ENCODE measurements around the gene TMEM179B.

Gene TMEM179B

GRCh38 chr11:62830904-62831519 lies 43.8 kb downstream of the TMEM179B start:
- TF ChIP-seq JUND (IDR thresholded peaks at IDR 0.05; ENCODE audit: low read depth), result no peak
- in situ Hi-C loops (cut with HindIII; ENCODE audit: low pct_unique_long_range_greater_than_20kb, low sequenced_read_pairs), result no loop called here
- no peak for DNase-seq (ENCODE audit: low read depth in 1 of 2, low spot score in 1 of 2)

GRCh38 chr11:62831520-62832335 lies 44.5 kb downstream of the TMEM179B start, which contains the start of gene STX5:
Gene STX5 (minus strand): TSS chr11:62832051. CDS start chr11:62831243, 808 bp downstream.
- DNase-seq (ENCODE audit: low read depth in 1 of 2, low spot score in 1 of 2), result peak; percentile 99
- in situ Hi-C loops (cut with HindIII; ENCODE audit: low pct_unique_long_range_greater_than_20kb, low sequenced_read_pairs), result no loop called here
- TF ChIP-seq JUND (IDR thresholded peaks at IDR 0.05; ENCODE audit: low read depth), result no peak

GRCh38 chr11:62832336-62833234 lies 45.4 kb downstream of the TMEM179B start, which contains the start of gene TEX54:
Gene TEX54 (minus strand): TSS chr11:62832841.
- in situ Hi-C loops (cut with HindIII; ENCODE audit: low pct_unique_long_range_greater_than_20kb, low sequenced_read_pairs), result no loop called here
- TF ChIP-seq JUND (IDR thresholded peaks at IDR 0.05; ENCODE audit: low read depth), result no peak
- no peak for DNase-seq (ENCODE audit: low read depth in 1 of 2, low spot score in 1 of 2)

GRCh38 chr11:62835336-62835735 lies 48.1 kb downstream of the TMEM179B start:
- in situ Hi-C loops (cut with HindIII; ENCODE audit: low pct_unique_long_range_greater_than_20kb, low sequenced_read_pairs), result no loop called here
- no peak for DNase-seq (ENCODE audit: low read depth in 1 of 2, low spot score in 1 of 2)
- no peak for TF ChIP-seq JUND (IDR thresholded peaks at IDR 0.05; ENCODE audit: low read depth)

- no peak for TF ChIP-seq JUND (IDR thresholded peaks at IDR 0.05; ENCODE audit: low read depth)
- in situ Hi-C loops (cut with HindIII; ENCODE audit: low pct_unique_long_range_greater_than_20kb, low sequenced_read_pairs), result no loop called here
- DNase-seq (ENCODE audit: low read depth in 1 of 2, low spot score in 1 of 2), result peak; percentile 82 to 96
These were observed 52.1 kb downstream of the TMEM179B start, which contains the start of gene WDR74 for GRCh38 chr11:62839050-62839945. Gene WDR74 (minus strand): TSS chr11:62839590. CDS start chr11:62839570, 20 bp downstream.

All from T47D (cell line).